H9 (cell line): ENCODE measurements around the gene NOP9. TPM values are rescaled to one million over a fixed set of nuclear protein-coding genes. Genes with fewer than 3 reads are reported as not detected.

ENCODE experiments used
- DNase-seq: peaks from one replicate; pipeline ENCODE4 v3.0.0-alpha.2; 2017
- H2AFZ ChIP-seq: one replicate; pipeline ENCODE4 v1.6.1; 2013; ENCODE audit warnings: mild to moderate bottlenecking, low read length, control low read depth, moderate library complexity
- H2AK5ac ChIP-seq: 2 replicates; pipeline ENCODE4 v1.6.1; 2013; ENCODE audit warnings: low read length, control low read depth, mixed read lengths; ENCODE audit not compliant: insufficient read length
- H2BK120ac ChIP-seq: one replicate; pipeline ENCODE4 v1.6.1; 2013; ENCODE audit warnings: low read depth, mild to moderate bottlenecking, low read length, control low read depth, inconsistent platforms; ENCODE audit not compliant: poor library complexity, severe bottlenecking
- H2BK12ac ChIP-seq: 2 replicates; pipeline ENCODE4 v1.6.1; 2013; ENCODE audit warnings: low read length, control low read depth, mixed read lengths, low read depth; ENCODE audit not compliant: insufficient read length
- H2BK15ac ChIP-seq: 2 replicates; pipeline ENCODE4 v1.6.1; 2013; ENCODE audit warnings: low read depth, low read length, control low read depth
- H2BK20ac ChIP-seq: one replicate; pipeline ENCODE4 v1.6.1; 2013; ENCODE audit warnings: low read depth, mild to moderate bottlenecking, low read length, control low read depth, inconsistent platforms; ENCODE audit not compliant: poor library complexity, severe bottlenecking
- H2BK5ac ChIP-seq: 2 replicates; pipeline ENCODE4 v1.6.1; 2013; ENCODE audit warnings: low read length, control low read depth, mixed read lengths; ENCODE audit not compliant: insufficient read length
- H3K14ac ChIP-seq: 2 replicates; pipeline ENCODE4 v1.6.1; 2013; ENCODE audit warnings: low read length, control low read depth; ENCODE audit not compliant: insufficient read depth
- H3K18ac ChIP-seq: 2 replicates; pipeline ENCODE4 v1.6.1; 2013; ENCODE audit warnings: low read depth, mild to moderate bottlenecking, mixed read lengths, low read length, control low read depth; ENCODE audit not compliant: insufficient read length
- H3K23ac ChIP-seq: 2 replicates; pipeline ENCODE4 v1.6.1; 2013; ENCODE audit warnings: low read length, control low read depth, mixed read lengths, low read depth; ENCODE audit not compliant: insufficient read length
- H3K23me2 ChIP-seq: 2 replicates; pipeline ENCODE4 v1.6.1; 2013; ENCODE audit warnings: low read depth, mild to moderate bottlenecking, mixed read lengths, low read length, control low read depth; ENCODE audit not compliant: insufficient read length, poor library complexity, severe bottlenecking
- H3K27ac ChIP-seq: 2 replicates; pipeline ENCODE4 v1.5.1; 2013; ENCODE audit warnings: low read length, control low read depth, mixed read lengths, low read depth; ENCODE audit not compliant: insufficient read length
- H3K27me3 ChIP-seq: 2 replicates; pipeline ENCODE4 v1.6.1; 2013; ENCODE audit warnings: low read length, control low read depth, inconsistent platforms; ENCODE audit not compliant: insufficient read depth
- H3K4ac ChIP-seq: 2 replicates; pipeline ENCODE4 v1.6.1; 2013; ENCODE audit warnings: low read depth, mild to moderate bottlenecking, control low read depth, inconsistent platforms, low read length, moderate library complexity
- H3K4me1 ChIP-seq: 2 replicates; pipeline ENCODE4 v1.6.1; 2013; ENCODE audit warnings: low read length, control low read depth, inconsistent platforms; ENCODE audit not compliant: insufficient read depth
- H3K4me2 ChIP-seq: 2 replicates; pipeline ENCODE4 v1.6.1; 2013; ENCODE audit warnings: low read length, control low read depth, mixed read lengths; ENCODE audit not compliant: insufficient read length, insufficient read depth
- H3K56ac ChIP-seq: 2 replicates; pipeline ENCODE4 v1.6.1; 2013; ENCODE audit warnings: low read depth, mild to moderate bottlenecking, mixed read lengths, low read length, control low read depth; ENCODE audit not compliant: insufficient read length
- H3K79me1 ChIP-seq: 2 replicates; pipeline ENCODE4 v1.6.1; 2013; ENCODE audit warnings: low read depth, mild to moderate bottlenecking, moderate library complexity, low read length, control low read depth, inconsistent platforms; ENCODE audit not compliant: insufficient read depth, poor library complexity, severe bottlenecking
- H3K79me2 ChIP-seq: 2 replicates; pipeline ENCODE4 v1.6.1; 2013; ENCODE audit warnings: low read length, control low read depth, inconsistent platforms; ENCODE audit not compliant: insufficient read depth
- H3K9ac ChIP-seq: 2 replicates; pipeline ENCODE4 v1.6.1; 2013; ENCODE audit warnings: low read length, control low read depth, mixed read lengths; ENCODE audit not compliant: insufficient read length; ENCODE audit errors: extremely low read depth
- H3K9me3 ChIP-seq: one replicate; pipeline ENCODE4 v1.6.1; 2013; ENCODE audit warnings: low read depth, low read length, inconsistent platforms; ENCODE audit not compliant: control insufficient read depth
- H3T11ph ChIP-seq: one replicate; pipeline ENCODE4 v1.6.1; 2013; ENCODE audit warnings: mild to moderate bottlenecking, low read length, control low read depth, inconsistent platforms
- H4K20me1 ChIP-seq: one replicate; pipeline ENCODE4 v1.6.1; 2013; ENCODE audit not compliant: control insufficient read depth, insufficient read length, insufficient read depth
- H4K5ac ChIP-seq: 2 replicates; pipeline ENCODE4 v1.6.1; 2013; ENCODE audit warnings: low read depth, mild to moderate bottlenecking, mixed read lengths, low read length, control low read depth; ENCODE audit not compliant: insufficient read length
- H4K8ac ChIP-seq: replicated peaks from 2 replicates; pipeline ENCODE4 v1.6.1; 2013; ENCODE audit warnings: low read length, control low read depth, mixed read lengths, low read depth; ENCODE audit not compliant: insufficient read length
- H4K91ac ChIP-seq: 2 replicates; pipeline ENCODE4 v1.6.1; 2013; ENCODE audit warnings: low read depth, mild to moderate bottlenecking, moderate library complexity, mixed read lengths, low read length, control low read depth; ENCODE audit not compliant: insufficient read length
- H3K27ac Mint-ChIP-seq, 3 experiments: 2 replicates in 2 of 3; 3 replicates in 1 of 3; pipeline ENCODE4 v1.8.0; 2020 to 2021; ENCODE audit warnings: mixed read lengths in 3 of 3, mild to moderate bottlenecking in 1 of 3, moderate library complexity in 1 of 3
- H3K27me3 Mint-ChIP-seq: 2 replicates; pipeline ENCODE4 v1.8.0; 2021; ENCODE audit warnings: low read depth, mild to moderate bottlenecking, moderate library complexity, mixed read lengths
- H3K36me3 Mint-ChIP-seq, 3 experiments: 2 replicates in 2 of 3; 3 replicates in 1 of 3; pipeline ENCODE4 v1.8.0; 2020 to 2021; ENCODE audit warnings: low read depth in 3 of 3, mixed read lengths in 3 of 3; ENCODE audit not compliant: insufficient read depth in 1 of 3
- H3K4me1 Mint-ChIP-seq, 2 experiments: 2 replicates each; pipeline ENCODE4 v1.8.0; 2020; ENCODE audit warnings: mixed read lengths in 2 of 2
- H3K4me3 Mint-ChIP-seq, 2 experiments: 2 replicates in 1 of 2; 3 replicates in 1 of 2; pipeline ENCODE4 v1.8.0; 2020 to 2021; ENCODE audit warnings: mild to moderate bottlenecking in 2 of 2, mixed read lengths in 2 of 2, moderate library complexity in 1 of 2
- H3K9me3 Mint-ChIP-seq, 2 experiments: 2 replicates in 1 of 2; 3 replicates in 1 of 2; pipeline ENCODE4 v1.8.0; 2020; ENCODE audit warnings: mild to moderate bottlenecking in 2 of 2, mixed read lengths in 2 of 2, moderate library complexity in 1 of 2
- WGBS: extraction: QIAGEN DNeasy Blood & Tissue Kit; methylation state at CpG from one replicate; pipeline ENCODE4 v1.1.7; 2013; ENCODE audit warnings: missing lambda C conversion rate, low lambda C conversion rate, mixed read lengths; ENCODE audit not compliant: insufficient read length; ENCODE audit errors: extremely low coverage; 5-methylcytosine and 5-hydroxymethylcytosine counted together
- total RNA-seq: library from RNA; stranded (reverse); gene quantifications from 2 replicates; pipeline ENCODE4 v1.2.1, GENCODE V29; 2021
- TF ChIP-seq, protein P1 (sequence below): fragments of 200-600 bp; sonication (generic); conservative IDR thresholded peaks from 3 replicates; pipeline ENCODE4 v1.8.0; 2021; ENCODE audit warnings: antibody characterized with exemption, mild to moderate bottlenecking

NOP9 gene
- total RNA-seq, 1 experiment from 2014 or later = 34.7 TPM

GRCh38 chr14:24271134-24271833, 28.4 kb upstream of the NOP9 start, which contains the start of gene RABGGTA:
TSS of gene RABGGTA (minus strand) at chr14:24271597. CDS start at chr14:24271115, 482 bp downstream.
- Histone ChIP-seq H2AFZ (no peak within 1 kb of the TSS), H3K23me2 (peaks cover 8% of the 10 kb centered on the region), H2BK12ac (no peak within 1 kb of the TSS), H3K27ac (no peak within 1 kb of the TSS), H3K9ac (peak within 1 kb of the TSS; percentile 54), H3K56ac (no peak within 1 kb of the TSS), H2BK120ac (no peak within 1 kb of the TSS), H4K20me1 (no peaks in the 10 kb centered on the region), H3K9me3 (no peaks in the 10 kb centered on the region), H3K4me2 (peak within 1 kb of the TSS; percentile 69), H3K23ac (no peak within 1 kb of the TSS), H3K79me2 (no peaks in the 10 kb centered on the region), H2BK20ac (no peak within 1 kb of the TSS), H2BK5ac (no peak within 1 kb of the TSS), H3K18ac (peak within 1 kb of the TSS; percentile 86), H3K14ac (peak within 1 kb of the TSS; percentile 69; the same call in 1 of the 2 replicates), H4K5ac (no peak within 1 kb of the TSS), H3K4me1 (no peaks in the 10 kb centered on the region), H4K91ac (no peak within 1 kb of the TSS), H3K27me3 (no peaks in the 10 kb centered on the region), H3T11ph (no peak within 1 kb of the TSS), H3K79me1 (no peaks in the 10 kb centered on the region), H4K8ac (no peak within 1 kb of the TSS), H2AK5ac (no peak within 1 kb of the TSS), H2BK15ac (no peak within 1 kb of the TSS), H3K4ac (no peak within 1 kb of the TSS)
- Mint-ChIP-seq H3K4me1 (peaks cover 12 to 14% of the 10 kb centered on the region in 2 experiments), H3K27me3 (no peaks in the 10 kb centered on the region), H3K4me3 (peak within 1 kb of the TSS; percentile 83 to 86), H3K9me3 (no peaks in the 10 kb centered on the region), H3K27ac (peak within 1 kb of the TSS; percentile 88 to 97 (median 96)), H3K36me3 (peaks cover 3 to 16% (median 12%) of the 10 kb centered on the region in 3 experiments; a peak in 5 of 7 replicates)
- WGBS = no CpG with 5 or more reads among the region's 61 CpGs
- TF ChIP-seq, protein P1, sequence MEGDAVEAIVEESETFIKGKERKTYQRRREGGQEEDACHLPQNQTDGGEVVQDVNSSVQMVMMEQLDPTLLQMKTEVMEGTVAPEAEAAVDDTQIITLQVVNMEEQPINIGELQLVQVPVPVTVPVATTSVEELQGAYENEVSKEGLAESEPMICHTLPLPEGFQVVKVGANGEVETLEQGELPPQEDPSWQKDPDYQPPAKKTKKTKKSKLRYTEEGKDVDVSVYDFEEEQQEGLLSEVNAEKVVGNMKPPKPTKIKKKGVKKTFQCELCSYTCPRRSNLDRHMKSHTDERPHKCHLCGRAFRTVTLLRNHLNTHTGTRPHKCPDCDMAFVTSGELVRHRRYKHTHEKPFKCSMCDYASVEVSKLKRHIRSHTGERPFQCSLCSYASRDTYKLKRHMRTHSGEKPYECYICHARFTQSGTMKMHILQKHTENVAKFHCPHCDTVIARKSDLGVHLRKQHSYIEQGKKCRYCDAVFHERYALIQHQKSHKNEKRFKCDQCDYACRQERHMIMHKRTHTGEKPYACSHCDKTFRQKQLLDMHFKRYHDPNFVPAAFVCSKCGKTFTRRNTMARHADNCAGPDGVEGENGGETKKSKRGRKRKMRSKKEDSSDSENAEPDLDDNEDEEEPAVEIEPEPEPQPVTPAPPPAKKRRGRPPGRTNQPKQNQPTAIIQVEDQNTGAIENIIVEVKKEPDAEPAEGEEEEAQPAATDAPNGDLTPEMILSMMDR = peak; percentile 77
- DNase-seq = peak; percentile 94
